GM21529 (cell line): ENCODE measurements around the gene KCNQ5.
"Not testable (repeated sequence)": the region's sequence is repeated elsewhere in the genome, so short reads cannot be mapped to it uniquely, and the experiment has no call there.

Experiments used
- ATAC-seq: cut with Tn5 transposase; IDR thresholded peaks from one replicate; pipeline ENCODE4 v1.9.1; 2021; ENCODE audit not compliant: unreplicated experiment

The KCNQ5 gene

GRCh38 chr6:72984189-72984831, 362.4 kb downstream of the KCNQ5 start:
- not testable (repeated sequence) for ATAC-seq

GRCh38 chr6:72984981-72985665, 363.3 kb downstream of the KCNQ5 start:
- no peak for ATAC-seq

GRCh38 chr6:72987301-72987700, 365.4 kb downstream of the KCNQ5 start:
- ATAC-seq, result no peak

DNA sequence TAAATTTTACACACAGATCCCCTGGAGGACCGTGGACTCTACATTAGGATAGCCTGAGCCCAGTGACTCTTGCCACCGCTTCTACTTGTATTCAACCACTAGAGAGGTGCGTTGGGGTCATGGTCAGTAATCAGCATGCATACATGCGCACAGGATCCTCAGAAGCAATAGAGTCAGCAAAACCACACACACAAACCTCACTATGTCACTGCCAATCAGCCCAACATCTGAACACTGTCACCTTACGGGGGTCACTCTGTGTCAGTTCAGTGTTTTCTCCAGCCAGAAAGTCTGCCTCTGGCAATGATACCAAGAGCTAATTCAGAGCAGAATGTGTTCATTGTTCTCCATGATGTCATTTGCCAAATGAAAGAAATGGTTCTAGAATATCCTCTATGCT, 378.1 kb downstream of the KCNQ5 start:
- ATAC-seq, result no peak

DNA sequence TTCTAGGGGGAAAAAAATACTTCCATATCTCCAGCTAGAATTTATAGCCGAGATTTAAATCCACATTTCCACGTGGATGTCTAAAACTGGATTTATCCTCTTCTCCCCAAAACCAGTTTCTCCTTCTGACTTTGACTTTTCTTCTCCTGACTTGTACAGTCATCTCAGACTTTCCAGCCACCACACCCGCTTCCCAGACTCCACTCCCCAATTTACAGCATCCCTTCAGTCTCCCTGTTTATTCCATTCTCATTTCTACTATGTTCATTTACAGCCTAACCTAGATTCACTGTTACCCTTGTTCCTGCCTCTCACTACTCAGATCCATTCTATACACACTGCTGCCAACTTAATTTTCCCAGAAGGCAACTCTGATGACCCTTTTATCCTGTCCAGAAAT, 378.6 kb downstream of the KCNQ5 start:
- ATAC-seq, result no peak

- ATAC-seq, result no peak
These were observed 380.7 kb downstream of the KCNQ5 start for GRCh38 chr6:73002588-73002987.

GRCh38 chr6:73003302-73003701, 381.4 kb downstream of the KCNQ5 start:
- ATAC-seq, result no peak

GRCh38 chr6:73004231-73004630, 382.4 kb downstream of the KCNQ5 start:
- no peak for ATAC-seq

DNA sequence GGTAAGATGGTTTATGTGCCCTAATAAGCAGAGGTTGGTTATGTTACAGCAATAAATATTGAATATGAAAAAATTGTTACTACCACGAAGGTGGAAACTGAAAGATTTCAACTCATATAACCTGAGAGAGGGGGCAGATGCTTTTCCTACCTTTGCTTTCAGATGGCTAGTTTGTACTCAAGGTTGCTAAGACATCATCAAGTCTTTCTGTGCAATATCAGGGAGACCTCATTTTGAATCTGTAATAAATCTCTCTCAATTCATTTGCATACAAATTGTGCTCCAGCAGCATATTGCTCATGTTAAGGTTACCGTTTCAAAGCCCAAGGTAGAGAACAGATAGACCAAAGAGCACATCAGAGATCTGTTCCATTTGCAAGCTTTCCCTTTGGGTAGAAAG, 383.0 kb downstream of the KCNQ5 start:
- ATAC-seq, result no peak

- no peak for ATAC-seq
These were observed 384.3 kb downstream of the KCNQ5 start for GRCh38 chr6:73006146-73006545.

GRCh38 chr6:73011945-73012344, 390.1 kb downstream of the KCNQ5 start:
- no peak for ATAC-seq

GRCh38 chr6:73017476-73017875, 395.6 kb downstream of the KCNQ5 start:
- ATAC-seq, result no peak

DNA sequence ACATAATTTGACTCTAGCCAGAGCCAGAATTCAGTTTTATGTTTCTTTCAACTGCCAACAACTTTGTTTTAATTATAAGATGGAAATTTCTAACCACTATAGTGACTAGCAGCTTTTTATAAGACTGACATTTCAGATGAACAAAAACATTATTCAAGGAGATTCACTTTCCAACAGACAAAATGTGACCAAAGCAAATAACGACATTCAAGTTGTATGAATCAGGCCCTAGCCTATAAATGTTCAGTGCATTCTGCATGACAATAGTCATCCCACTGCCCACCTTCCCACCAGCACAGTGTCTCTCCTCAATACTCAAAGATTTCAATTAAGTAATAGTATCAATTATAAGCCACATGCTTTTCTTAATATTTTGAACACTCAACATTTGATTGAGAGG, 402.7 kb downstream of the KCNQ5 start:
- no peak for ATAC-seq

GRCh38 chr6:73027691-73028090, 405.8 kb downstream of the KCNQ5 start:
- no peak for ATAC-seq

GRCh38 chr6:73028124-73028766, 406.4 kb downstream of the KCNQ5 start:
- ATAC-seq, result no peak

- no peak for ATAC-seq
These were observed 407.1 kb downstream of the KCNQ5 start for GRCh38 chr6:73028893-73029450.

DNA sequence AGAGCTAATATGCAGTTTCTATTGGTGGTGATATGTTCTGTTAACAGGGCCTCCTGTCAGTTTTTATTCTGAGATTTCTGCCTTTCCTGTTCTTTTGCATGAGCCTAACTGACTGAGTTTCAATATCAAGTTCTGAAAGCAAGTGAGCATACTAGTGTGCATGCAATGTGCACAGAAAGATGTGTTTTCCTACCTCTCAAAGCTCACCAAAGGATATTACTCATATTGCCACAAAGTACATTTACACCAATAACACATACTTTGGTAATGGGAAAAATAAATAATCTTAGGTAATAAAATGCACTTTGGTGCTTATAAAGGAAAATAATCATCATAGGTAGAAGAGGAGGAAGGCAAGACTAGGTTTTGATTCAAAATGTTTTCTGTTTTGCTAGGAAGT, 408.4 kb downstream of the KCNQ5 start:
- ATAC-seq, result peak; percentile 79

- ATAC-seq, result no peak
These were observed 409.2 kb downstream of the KCNQ5 start for GRCh38 chr6:73030791-73031782.

DNA sequence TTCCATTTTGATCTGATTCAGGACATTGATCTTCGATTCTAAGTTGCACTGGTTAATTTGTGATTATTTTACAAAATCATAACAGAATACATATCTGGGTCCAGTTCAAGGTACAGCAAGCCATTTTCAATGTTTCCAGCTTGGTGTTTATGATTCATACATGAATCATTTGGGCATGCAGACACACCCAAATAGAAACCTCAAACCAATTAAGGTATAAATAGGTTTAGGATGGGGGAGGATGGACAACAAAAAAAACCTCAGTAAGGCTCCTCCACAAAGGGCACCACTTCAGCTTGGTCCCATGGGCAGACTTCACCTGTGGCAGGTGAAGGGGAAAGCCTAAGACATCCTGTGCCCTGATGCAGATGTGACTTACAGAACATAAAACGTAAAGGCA, 410.7 kb downstream of the KCNQ5 start:
- no peak for ATAC-seq

DNA sequence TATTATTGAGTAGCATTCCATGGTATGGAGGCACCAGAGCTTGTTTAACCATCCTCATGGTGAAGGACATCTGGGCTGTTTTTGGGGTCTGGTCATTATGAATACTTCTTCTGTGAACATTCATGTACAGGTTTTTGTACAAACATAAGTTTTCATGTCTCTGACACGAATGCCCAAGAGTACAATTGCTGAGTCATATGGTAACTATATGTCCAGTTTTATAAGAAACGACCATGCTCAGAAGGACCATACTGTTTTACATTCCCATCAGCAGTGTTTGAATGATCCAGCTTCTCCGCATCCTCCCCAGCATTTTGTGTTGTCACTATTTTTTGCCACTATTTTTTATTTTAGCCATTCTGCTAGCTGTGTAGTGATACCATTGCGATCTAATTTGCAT, 414.8 kb downstream of the KCNQ5 start:
- no peak for ATAC-seq

GRCh38 chr6:73041051-73041450, 419.2 kb downstream of the KCNQ5 start:
- ATAC-seq, result no peak
